ENCODE measurements around the gene LGALSL. TPM values are rescaled to one million over a fixed set of nuclear protein-coding genes. Genes with fewer than 3 reads are reported as not detected.
"Not testable (repeated sequence)": the region's sequence is repeated elsewhere in the genome, so short reads cannot be mapped to it uniquely, and the experiment has no call there.

LGALSL gene
- polyA plus RNA-seq, 1 experiment, result 4.1 TPM

DNA sequence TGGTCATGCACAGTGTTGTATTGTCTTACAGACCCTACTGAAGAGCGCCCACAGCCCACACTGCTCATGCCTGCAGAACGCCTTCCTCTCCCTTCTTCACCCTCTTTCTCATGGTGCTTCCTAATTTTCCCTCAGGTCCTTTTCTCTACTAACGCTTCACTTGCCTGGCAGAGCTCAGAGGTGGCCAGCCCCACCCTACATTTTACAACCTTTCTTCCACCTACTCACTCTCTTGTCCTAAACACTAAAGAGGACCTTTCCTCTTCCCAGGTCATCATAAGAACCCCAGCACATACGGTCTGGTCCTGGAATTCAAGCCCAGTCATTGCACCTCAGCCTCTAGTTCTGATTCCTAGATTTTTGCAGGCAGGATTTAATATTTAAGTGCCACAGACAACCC lies 11.7 kb upstream of the LGALSL start:
- ChIA-PET CTCF (no interaction called here), POLR2A (no interaction called here)
- Histone ChIP-seq H3K27me3 (ENCODE audit: control insufficient read depth, insufficient read depth, low read length) (peaks cover 10% of the 10 kb centered on the region), H3K36me3 (ENCODE audit: control insufficient read depth, insufficient read depth, low read length) (no peaks in the 10 kb centered on the region), H3K4me3 (ENCODE audit: low read depth, low read length) (no peak overlapping the region)
- TF ChIP-seq, protein P1, sequence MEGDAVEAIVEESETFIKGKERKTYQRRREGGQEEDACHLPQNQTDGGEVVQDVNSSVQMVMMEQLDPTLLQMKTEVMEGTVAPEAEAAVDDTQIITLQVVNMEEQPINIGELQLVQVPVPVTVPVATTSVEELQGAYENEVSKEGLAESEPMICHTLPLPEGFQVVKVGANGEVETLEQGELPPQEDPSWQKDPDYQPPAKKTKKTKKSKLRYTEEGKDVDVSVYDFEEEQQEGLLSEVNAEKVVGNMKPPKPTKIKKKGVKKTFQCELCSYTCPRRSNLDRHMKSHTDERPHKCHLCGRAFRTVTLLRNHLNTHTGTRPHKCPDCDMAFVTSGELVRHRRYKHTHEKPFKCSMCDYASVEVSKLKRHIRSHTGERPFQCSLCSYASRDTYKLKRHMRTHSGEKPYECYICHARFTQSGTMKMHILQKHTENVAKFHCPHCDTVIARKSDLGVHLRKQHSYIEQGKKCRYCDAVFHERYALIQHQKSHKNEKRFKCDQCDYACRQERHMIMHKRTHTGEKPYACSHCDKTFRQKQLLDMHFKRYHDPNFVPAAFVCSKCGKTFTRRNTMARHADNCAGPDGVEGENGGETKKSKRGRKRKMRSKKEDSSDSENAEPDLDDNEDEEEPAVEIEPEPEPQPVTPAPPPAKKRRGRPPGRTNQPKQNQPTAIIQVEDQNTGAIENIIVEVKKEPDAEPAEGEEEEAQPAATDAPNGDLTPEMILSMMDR (IDR thresholded peaks at IDR 0.05; ENCODE audit: insufficient read depth, low read depth, low read length), result no peak
- DNase-seq (ENCODE audit: low read depth), result no peak

DNA sequence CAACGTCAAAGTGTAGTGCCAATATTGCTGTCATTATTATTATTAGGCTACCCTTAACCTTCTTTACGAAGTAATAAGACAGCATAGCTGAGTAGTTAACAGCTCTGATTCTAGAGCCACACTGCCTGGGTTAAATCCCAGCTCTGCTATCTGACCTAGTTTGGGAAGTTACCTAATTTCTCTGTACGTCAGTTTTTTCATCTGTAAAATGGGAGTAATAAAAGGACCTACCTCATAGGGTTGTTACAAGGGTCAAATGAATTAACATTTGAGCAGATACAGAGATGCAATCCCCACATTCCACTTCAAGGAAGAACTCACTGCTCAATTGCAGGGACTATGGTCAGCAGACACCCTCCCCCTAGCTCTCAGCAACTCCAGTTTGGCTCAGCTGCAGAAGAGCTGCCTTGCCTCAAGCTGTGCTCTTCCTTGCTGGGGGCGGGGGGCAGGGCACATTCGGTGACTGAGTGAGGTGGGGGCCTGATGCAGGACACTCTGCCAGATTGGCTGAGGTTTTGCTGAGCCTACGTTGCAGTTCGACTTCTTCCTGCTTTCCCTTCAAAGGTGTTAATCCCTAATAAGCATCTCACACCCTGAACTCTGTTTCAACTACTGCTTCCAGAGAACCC lies 11.0 kb upstream of the LGALSL start:
- POLR2A ChIA-PET, result no interaction called here
- H3K27me3 ChIP-seq (ENCODE audit: control insufficient read depth, insufficient read depth, low read length), result peaks cover 10% of the 10 kb centered on the region

DNA sequence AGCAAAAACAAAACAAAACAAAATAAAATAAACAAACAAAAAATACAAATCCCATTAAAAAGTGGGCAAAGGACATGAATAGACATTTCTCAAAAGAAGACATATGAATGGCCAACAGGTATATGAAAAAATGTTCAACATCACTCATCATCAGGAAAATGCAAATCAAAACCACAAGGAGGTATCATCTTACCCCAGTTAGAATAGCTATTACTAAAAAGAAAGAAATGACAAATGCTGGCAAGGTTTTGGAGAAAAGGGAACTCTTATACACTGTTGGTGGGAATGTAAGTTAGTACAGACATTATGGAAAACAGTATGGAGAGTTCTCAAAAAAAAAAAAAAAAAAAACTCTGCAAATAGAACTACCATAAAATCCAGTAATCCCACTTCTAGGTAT lies 8.0 kb upstream of the LGALSL start:
- ChIA-PET CTCF (interaction anchor here (0.6 kb wide), 1 partner anchor 397 kb away, joined by 3 read pairs; no protein-coding TSS in a partner anchor), POLR2A (interaction anchor here (0.6 kb wide), 1 partner anchor 144 kb away, joined by 3 read pairs; no protein-coding TSS in a partner anchor)
- H3K36me3 ChIP-seq (ENCODE audit: control insufficient read depth, insufficient read depth, low read length); DNase-seq (ENCODE audit: low read depth); H3K4me3 ChIP-seq (ENCODE audit: low read depth, low read length): not testable (repeated sequence)
- peaks cover 11% of the 10 kb centered on the region for H3K27me3 ChIP-seq (ENCODE audit: control insufficient read depth, insufficient read depth, low read length)

More for the DNA sequence above, 11.0 kb upstream of the LGALSL start:
- H3K4me3 ChIP-seq (ENCODE audit: low read depth, low read length), result no peak overlapping the region
- CTCF ChIA-PET, result no interaction called here
- no peaks in the 10 kb centered on the region for H3K36me3 ChIP-seq (ENCODE audit: control insufficient read depth, insufficient read depth, low read length)
- no peak for DNase-seq (ENCODE audit: low read depth)
- TF ChIP-seq, protein P1 (IDR thresholded peaks at IDR 0.05; ENCODE audit: insufficient read depth, low read depth, low read length), result no peak

DNA sequence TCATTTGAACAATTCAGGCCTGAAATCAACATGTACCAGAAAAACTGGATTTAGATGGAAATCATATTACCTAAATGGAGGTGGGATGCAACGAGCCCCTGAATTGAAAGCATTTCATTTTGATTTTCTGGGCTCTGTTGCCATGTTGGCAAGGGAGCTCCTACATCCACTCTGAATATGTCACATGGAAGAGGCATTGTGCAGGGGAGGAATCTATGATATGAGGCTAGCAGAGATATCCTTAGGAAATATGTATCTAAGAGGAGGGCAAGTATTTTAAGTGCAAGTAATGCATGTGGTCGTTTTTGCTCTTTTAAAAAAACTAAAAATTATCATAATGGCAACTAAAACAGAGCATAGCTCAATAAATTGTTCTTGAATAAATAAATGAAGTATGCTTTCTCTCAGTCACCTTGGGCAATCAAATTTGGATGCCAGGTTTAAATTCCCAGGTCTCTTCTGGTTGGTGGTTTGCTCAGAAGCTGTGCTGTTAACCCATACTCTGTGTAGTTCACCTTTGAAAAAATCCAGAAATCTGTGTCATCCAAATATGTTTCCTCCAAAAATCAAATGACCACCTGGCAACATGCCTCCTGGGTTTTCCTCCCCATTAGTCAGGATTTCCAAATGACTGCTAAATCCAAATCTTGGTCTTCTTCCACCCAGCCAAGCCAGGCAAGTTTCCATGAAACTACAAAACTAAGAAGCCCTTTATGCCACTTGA lies 6.5 kb upstream of the LGALSL start:
- POLR2A ChIA-PET, result no interaction called here
- no peak for DNase-seq (ENCODE audit: low read depth)
- CTCF ChIA-PET, result interaction anchor here (0.8 kb wide), 1 partner anchor 102 kb away, joined by 3 read pairs; no protein-coding TSS in a partner anchor
- TF ChIP-seq, protein P1 (IDR thresholded peaks at IDR 0.05; ENCODE audit: insufficient read depth, low read depth, low read length), result no peak
- no peak overlapping the region for H3K4me3 ChIP-seq (ENCODE audit: low read depth, low read length)
- H3K27me3 ChIP-seq (ENCODE audit: control insufficient read depth, insufficient read depth, low read length), result peaks cover 9% of the 10 kb centered on the region
- H3K36me3 ChIP-seq (ENCODE audit: control insufficient read depth, insufficient read depth, low read length), result no peaks in the 10 kb centered on the region

DNA sequence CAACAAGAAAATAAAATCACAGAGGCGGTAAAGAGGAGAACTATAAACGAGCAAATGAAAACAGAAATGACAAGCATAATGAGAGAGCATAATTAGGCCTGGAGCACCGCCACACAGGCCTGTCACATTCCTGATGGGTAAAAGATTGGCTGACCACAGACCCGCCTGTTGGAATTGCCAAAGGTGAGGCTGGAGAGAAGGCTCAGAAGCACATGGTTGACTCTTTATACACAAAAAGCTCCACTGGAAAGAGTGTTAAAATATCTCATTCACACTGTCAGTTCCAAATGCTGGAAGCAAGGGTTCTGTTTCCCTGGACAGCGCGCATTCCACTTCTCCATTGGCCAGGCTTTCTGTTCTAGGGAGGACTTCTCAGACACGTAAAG lies 5.9 kb upstream of the LGALSL start:
- Histone ChIP-seq H3K27me3 (ENCODE audit: control insufficient read depth, insufficient read depth, low read length) (peaks cover 8% of the 10 kb centered on the region), H3K4me3 (ENCODE audit: low read depth, low read length) (no peak overlapping the region), H3K36me3 (ENCODE audit: control insufficient read depth, insufficient read depth, low read length) (no peaks in the 10 kb centered on the region)
- DNase-seq (ENCODE audit: low read depth), result no peak
- TF ChIP-seq, protein P1 (IDR thresholded peaks at IDR 0.05; ENCODE audit: insufficient read depth, low read depth, low read length), result no peak
- POLR2A ChIA-PET, result no interaction called here
- CTCF ChIA-PET, result interaction anchor here (0.8 kb wide), 1 partner anchor 103 kb away, joined by 3 read pairs; no protein-coding TSS in a partner anchor
